ENCODE results near the gene ADCY3. TPM values are rescaled to one million over a fixed set of nuclear protein-coding genes. Genes with fewer than 3 reads are reported as not detected.

The ADCY3 gene
- polyA plus RNA-seq, 1 donor (not counting 4 experiments of a cell fraction or from before 2014, with no cell fraction given), result 33.2 TPM

DNA sequence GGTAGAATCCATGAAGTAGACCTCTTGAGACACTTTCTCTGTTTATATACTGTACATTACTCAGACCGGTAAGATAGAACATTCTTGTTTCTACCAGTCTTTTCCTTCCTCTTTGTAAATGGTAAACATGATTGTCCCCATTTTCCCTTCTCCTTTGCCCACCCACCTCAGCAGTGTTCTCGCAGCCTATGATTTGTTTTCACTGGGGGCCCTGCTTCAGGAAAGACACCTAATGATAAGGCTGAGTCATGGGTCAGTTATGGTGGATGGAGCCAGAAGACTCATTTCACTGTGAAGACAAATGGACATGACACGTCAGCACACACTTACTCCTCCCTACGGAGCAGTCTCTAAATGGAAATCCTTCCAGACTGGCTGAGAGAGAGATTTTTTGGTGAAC is 103.2 kb downstream of the ADCY3 start:
- no peak for DNase-seq (ENCODE audit: low read depth, low spot score)
- peaks cover 16 to 31% of the 10 kb centered on the region in 2 experiments for H3K36me3 ChIP-seq (ENCODE audit: control insufficient read depth in 2 of 2, extremely low read depth in 1 of 2, insufficient read depth in 2 of 2, low read length in 2 of 2)

DNA sequence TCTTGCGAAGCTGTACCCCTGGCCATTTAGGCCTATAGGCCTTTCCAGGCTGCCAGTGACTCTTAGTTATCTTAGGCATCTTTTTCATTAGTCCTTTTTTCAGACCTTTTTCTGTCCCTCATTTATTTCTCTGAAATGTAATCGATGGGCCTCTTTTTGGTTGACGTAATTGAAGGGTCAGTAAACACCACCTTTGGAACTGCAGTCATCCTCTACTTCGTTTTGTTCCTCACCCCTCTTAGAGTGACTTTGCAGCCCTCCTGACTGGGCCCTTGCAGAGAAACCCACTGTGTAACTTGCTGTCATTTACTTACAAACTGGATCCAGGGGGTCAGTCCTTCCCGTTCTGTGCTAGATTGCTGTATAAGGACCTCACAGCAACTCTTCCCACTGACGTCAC is 103.6 kb downstream of the ADCY3 start:
- H3K27ac ChIP-seq (ENCODE audit: control insufficient read depth, insufficient read depth, low read length), result no peak overlapping the region
- H4K20me1 ChIP-seq (ENCODE audit: control insufficient read depth, extremely low read depth, insufficient read depth, low read length), result peaks cover 3% of the 10 kb centered on the region
- dilution Hi-C loops (cut with MboI; ENCODE audit: extremely low pct_ligation_motif_present, low sequenced_read_pairs), result no loop called here
- H3K27me3 ChIP-seq (ENCODE audit: control insufficient read depth, extremely low read depth, insufficient read depth, low read length), result no peaks in the 10 kb centered on the region
- DNase-seq (ENCODE audit: low read depth, low spot score) (no peak), FAIRE-seq (no peak)
- H3K9me1 ChIP-seq (ENCODE audit: control insufficient read depth, extremely low read depth, insufficient read depth, low read length), result no peaks in the 10 kb centered on the region
- no peak overlapping the region for H3K9ac ChIP-seq (ENCODE audit: control insufficient read depth, extremely low read depth, insufficient read depth, low read length)
- H3K4me3 ChIP-seq (ENCODE audit: control insufficient read depth in 2 of 3, extremely low read depth in 1 of 3, insufficient read depth in 2 of 3, low read depth in 1 of 3, low read length in 3 of 3), result no peak overlapping the region
- no peak overlapping the region for H3K4me2 ChIP-seq (ENCODE audit: control insufficient read depth, extremely low read depth, insufficient read depth, low read depth, low read length)
- H3K36me3 ChIP-seq (ENCODE audit: control insufficient read depth in 2 of 2, extremely low read depth in 1 of 2, insufficient read depth in 2 of 2, low read length in 2 of 2), result peaks cover 16 to 26% of the 10 kb centered on the region in 2 experiments
- TF ChIP-seq CTCF (optimal IDR thresholded peaks at IDR 0.05 in 1 of 3, IDR thresholded peaks at IDR 0.05 in 1 of 3, conservative IDR thresholded peaks at IDR 0.05 in 1 of 3; ENCODE audit: extremely low read depth in 1 of 3, insufficient read depth in 2 of 3, low read length in 3 of 3) (no peak), EZH2 (IDR thresholded peaks at IDR 0.05; ENCODE audit: low read length) (no peak)
- H3K79me2 ChIP-seq (ENCODE audit: control insufficient read depth, insufficient read depth, low read length), result peaks cover 22% of the 10 kb centered on the region
- H3K4me1 ChIP-seq (ENCODE audit: control insufficient read depth, extremely low read depth, insufficient read depth, low read length), result no peaks in the 10 kb centered on the region
- H3K9me3 ChIP-seq (ENCODE audit: control insufficient read depth, low read depth, low read length), result no peaks in the 10 kb centered on the region
- no peak overlapping the region for H2AFZ ChIP-seq (ENCODE audit: control insufficient read depth, low read length)

More for the DNA sequence above, 103.2 kb downstream of the ADCY3 start:
- TF ChIP-seq CTCF (optimal IDR thresholded peaks at IDR 0.05 in 1 of 3, IDR thresholded peaks at IDR 0.05 in 1 of 3, conservative IDR thresholded peaks at IDR 0.05 in 1 of 3; ENCODE audit: extremely low read depth in 1 of 3, insufficient read depth in 2 of 3, low read length in 3 of 3), result no peak
- TF ChIP-seq EZH2 (IDR thresholded peaks at IDR 0.05; ENCODE audit: low read length), result no peak
- Histone ChIP-seq H3K27me3 (ENCODE audit: control insufficient read depth, extremely low read depth, insufficient read depth, low read length) (no peaks in the 10 kb centered on the region), H3K9me1 (ENCODE audit: control insufficient read depth, extremely low read depth, insufficient read depth, low read length) (no peaks in the 10 kb centered on the region), H3K27ac (ENCODE audit: control insufficient read depth, insufficient read depth, low read length) (no peak overlapping the region), H3K9ac (ENCODE audit: control insufficient read depth, extremely low read depth, insufficient read depth, low read length) (no peak overlapping the region), H3K79me2 (ENCODE audit: control insufficient read depth, insufficient read depth, low read length) (peaks cover 20% of the 10 kb centered on the region), H2AFZ (ENCODE audit: control insufficient read depth, low read length) (no peak overlapping the region), H3K4me2 (ENCODE audit: control insufficient read depth, extremely low read depth, insufficient read depth, low read depth, low read length) (no peak overlapping the region), H3K4me3 (ENCODE audit: control insufficient read depth in 2 of 3, extremely low read depth in 1 of 3, insufficient read depth in 2 of 3, low read depth in 1 of 3, low read length in 3 of 3) (no peak overlapping the region), H4K20me1 (ENCODE audit: control insufficient read depth, extremely low read depth, insufficient read depth, low read length) (peaks cover 3% of the 10 kb centered on the region), H3K9me3 (ENCODE audit: control insufficient read depth, low read depth, low read length) (no peaks in the 10 kb centered on the region), H3K4me1 (ENCODE audit: control insufficient read depth, extremely low read depth, insufficient read depth, low read length) (no peaks in the 10 kb centered on the region)
- no peak for FAIRE-seq
- dilution Hi-C loops (cut with MboI; ENCODE audit: extremely low pct_ligation_motif_present, low sequenced_read_pairs), result no loop called here

Measured in keratinocyte (primary cell).